NCI-H1048 (cell line): ENCODE data around the gene ZNF513.
"Not testable (repeated sequence)": the region's sequence is repeated elsewhere in the genome, so short reads cannot be mapped to it uniquely, and the experiment has no call there.

ENCODE experiments used
- DNase-seq: peaks from one replicate; lab custom pipeline; 2025; lab: John Stamatoyannopoulos, UW

ZNF513 gene, protein sequence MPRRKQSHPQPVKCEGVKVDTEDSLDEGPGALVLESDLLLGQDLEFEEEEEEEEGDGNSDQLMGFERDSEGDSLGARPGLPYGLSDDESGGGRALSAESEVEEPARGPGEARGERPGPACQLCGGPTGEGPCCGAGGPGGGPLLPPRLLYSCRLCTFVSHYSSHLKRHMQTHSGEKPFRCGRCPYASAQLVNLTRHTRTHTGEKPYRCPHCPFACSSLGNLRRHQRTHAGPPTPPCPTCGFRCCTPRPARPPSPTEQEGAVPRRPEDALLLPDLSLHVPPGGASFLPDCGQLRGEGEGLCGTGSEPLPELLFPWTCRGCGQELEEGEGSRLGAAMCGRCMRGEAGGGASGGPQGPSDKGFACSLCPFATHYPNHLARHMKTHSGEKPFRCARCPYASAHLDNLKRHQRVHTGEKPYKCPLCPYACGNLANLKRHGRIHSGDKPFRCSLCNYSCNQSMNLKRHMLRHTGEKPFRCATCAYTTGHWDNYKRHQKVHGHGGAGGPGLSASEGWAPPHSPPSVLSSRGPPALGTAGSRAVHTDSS

GRCh38 chr2:27380626-27381545 lies at the start of gene ZNF513:
Gene ZNF513 (minus strand): TSS chr2:27380734. CDS start chr2:27380526, 208 bp downstream.
- peak; percentile 91 for DNase-seq

DNA sequence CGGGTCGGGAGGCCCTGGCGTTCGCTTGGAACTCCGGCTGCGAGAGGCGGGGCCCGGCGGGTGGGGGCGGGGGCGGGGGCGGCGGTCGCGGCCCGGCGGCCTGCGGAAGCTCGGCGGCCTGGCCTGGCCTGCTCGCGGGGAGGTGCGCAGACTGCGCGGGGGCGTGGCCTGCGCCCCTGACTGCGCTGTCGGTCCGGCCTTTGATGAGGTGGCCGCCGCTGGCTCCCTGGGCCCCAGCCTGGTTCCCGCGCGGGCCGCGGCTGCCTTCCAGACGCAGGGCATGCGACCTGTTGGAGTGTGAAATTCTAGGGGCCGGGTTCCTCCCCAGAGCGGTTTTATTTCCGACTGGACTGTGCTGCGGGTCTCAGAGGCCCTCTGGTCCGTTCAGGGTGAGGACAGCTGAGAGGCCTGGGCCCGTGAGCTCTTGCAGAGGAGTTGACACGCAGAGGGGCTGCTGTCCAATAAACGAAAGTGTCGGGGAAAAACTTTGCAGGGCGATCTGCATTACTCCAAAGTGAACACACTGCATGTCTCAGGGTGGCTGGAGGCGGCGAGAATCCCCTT lies 48.5 kb upstream of the ZNF513 start:
- peak; percentile 16 for DNase-seq

- DNase-seq: peak; percentile 78
These were observed 47.9 kb upstream of the ZNF513 start, which contains the start of gene NRBP1 for GRCh38 chr2:27428213-27428977. Gene NRBP1 (plus strand): TSS chr2:27428631. CDS start chr2:27433274, 4,643 bp downstream.

DNA sequence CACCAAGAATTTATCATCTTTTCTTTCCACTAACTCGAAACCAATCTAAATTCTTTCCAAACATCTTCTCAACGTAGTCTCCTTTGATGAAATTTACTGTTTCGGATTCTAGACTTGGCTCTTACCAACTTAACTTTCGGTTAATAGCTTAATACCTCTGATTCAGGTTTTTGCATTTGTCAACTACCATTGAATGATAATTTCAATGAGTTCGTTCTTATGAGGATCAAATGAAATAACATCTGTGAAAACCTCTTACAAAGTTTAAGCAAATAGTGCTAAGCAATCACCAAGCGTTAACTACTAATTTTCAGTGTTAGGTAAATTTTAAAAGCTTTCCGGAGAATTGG lies 47.3 kb upstream of the ZNF513 start:
- DNase-seq: no peak

- not testable (repeated sequence) for DNase-seq
These were observed 44.5 kb upstream of the ZNF513 start for GRCh38 chr2:27425039-27425438.

- DNase-seq: no peak
These were observed 42.4 kb upstream of the ZNF513 start for GRCh38 chr2:27422958-27423357.

- DNase-seq: no peak
These were observed 41.2 kb upstream of the ZNF513 start for GRCh38 chr2:27421660-27422250.

GRCh38 chr2:27420996-27421395 lies 40.5 kb upstream of the ZNF513 start:
- no peak for DNase-seq

DNA sequence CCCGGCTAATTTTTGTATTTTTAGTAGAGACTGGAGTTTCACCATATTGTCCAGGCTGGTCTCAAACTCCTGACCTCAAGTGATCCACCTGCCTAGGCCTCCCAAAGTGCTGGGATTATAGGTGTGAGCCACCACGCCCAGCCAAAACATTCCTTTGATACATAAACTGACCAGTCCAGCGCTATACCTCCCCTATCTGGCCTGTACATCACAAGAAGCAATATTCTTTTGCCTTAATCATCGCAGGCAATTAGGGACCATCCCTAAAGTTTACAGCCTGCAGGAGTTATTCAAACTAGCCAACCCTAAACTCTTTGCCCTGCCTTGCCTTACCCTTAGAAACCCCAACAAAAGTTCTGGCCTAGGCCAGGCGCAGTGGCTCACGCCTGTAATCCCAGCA lies 35.6 kb upstream of the ZNF513 start:
- DNase-seq: no peak

- no peak for DNase-seq
These were observed 32.1 kb upstream of the ZNF513 start for GRCh38 chr2:27412419-27413152.

- DNase-seq: peak; percentile 87
These were observed 29.0 kb upstream of the ZNF513 start, which contains the start of gene PPM1G for GRCh38 chr2:27409321-27410073. Gene PPM1G (minus strand): TSS chr2:27409591. CDS start chr2:27409422, 169 bp downstream.

DNA sequence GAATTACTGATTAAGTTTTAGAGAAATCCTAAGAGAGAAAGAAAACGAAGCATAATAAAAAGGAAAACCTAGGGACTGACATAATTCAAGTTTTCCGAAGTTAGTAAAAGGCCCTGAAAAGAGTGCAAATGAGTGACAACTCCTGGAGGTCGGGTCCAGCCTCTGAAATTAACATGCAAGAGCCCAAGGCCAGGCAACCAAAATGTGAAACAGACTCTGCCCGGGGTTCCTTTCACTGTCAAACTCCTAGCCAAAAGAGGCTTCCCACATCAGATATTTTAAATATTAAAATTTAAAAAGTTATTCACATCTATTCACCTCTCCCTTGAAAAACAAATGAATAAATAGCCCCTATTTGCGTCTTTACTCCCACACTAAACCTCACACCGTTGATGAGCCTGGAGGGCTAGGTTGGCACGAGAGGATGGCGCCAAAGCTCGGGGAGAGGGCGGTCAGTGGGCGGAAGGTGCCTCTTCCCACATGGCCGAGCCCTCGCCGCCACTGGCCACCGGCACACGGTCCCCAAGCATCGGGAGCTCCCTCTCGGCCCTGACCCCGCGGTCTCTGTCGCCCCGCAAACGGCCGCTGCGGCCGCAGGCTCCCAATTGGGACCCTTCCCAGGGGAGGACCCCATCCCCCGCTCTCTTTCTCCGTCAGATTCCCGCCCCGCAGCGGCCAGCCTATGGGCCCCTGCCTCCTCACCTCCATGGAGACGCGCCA lies 28.2 kb upstream of the ZNF513 start:
- no peak for DNase-seq

DNA sequence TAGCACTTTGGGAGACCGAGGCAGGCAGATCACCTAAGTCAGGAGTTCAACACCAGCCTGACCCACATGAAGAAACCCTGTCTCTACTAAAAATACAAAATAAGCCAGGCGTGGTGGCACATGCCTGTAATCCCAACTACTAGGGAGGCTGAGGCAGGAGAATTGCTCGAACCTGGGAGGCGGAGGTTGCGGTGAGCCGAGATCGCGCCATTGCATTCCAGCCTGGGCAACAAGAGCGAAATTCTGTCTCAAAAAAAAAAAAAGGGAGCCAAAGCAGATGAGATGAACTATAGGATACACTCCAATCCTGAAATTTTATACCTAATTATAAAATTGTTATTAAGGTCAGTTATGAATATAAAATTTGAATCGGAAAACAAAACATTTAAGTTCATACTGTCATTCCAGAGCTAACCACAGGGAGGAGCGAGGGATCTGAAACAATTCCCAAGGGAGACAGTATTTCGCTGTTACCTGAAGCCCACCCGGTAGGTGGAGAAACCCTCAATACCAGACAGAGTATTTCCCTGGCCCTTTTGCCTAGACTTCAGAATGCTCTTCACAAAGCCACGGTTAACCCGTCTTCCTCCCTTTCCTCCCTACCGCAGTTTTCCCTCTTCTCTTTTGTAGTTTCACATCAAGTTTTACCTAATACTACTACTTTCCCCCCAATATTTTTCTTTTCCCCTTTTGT lies 27.4 kb upstream of the ZNF513 start:
- DNase-seq: no peak

DNA sequence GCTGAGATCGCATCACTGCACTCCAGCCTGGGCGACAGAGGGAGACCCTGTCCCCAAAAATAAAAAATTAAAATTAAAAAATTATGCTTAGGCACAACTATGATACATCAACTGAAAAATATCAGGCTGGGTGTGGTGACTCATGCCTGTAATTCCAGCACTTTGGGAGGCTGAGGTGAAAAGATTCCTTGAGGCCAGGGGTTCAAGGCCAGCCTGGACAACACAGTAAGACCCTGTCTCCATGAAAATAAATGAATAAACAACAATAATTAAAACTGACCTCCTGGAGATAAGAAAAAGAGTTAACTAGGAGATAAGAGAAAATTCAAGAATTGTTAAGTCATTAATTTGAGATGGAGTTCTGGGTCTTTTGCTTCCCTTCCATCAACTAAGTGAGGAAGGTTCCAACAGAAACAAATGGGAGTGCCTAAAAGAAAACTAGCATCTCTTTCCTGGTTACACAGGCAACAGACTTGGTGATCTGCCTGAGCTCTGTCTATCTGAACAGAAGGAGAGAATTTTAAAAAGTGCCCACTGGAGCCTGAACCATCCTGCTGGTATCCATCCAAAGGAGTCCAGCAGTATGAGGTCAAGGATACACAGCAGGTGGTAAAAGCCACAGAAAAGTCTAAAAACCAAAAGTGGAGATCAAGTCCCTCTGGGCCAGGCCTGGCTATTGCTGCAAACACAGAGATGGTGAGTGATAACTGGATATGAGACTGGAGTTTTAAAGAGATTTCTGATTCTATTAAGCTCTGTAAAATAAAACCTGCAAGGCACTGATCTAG lies 20.0 kb upstream of the ZNF513 start:
- DNase-seq: no peak

GRCh38 chr2:27398962-27399361 lies 18.4 kb upstream of the ZNF513 start:
- no peak for DNase-seq

DNA sequence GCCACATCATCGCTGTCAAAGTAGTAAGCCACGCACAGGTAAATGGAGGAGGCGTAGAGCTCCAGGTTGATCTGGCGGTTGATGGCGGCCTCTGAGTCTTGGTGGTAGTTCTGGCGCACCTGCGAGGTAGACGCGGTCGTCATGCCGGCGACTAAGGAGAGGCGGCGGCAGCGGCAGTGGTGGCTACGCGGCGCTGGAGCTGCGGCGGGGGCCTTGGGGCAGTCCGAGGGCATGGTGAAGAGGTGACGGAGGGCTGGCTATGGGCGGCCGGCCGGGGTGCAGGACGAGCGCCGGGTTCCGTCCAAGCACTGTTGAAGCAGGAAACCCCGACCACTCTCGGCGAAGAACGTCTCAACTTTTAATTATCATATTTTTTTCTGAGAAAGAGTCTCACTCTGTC lies 12.7 kb upstream of the ZNF513 start:
- DNase-seq: no peak
